Fibroblast of lung (primary cell): ENCODE measurements around the gene PSG5. TPM values are rescaled to one million over a fixed set of nuclear protein-coding genes. Genes with fewer than 3 reads are reported as not detected.
"Not testable (repeated sequence)": the region's sequence is repeated elsewhere in the genome, so short reads cannot be mapped to it uniquely, and the experiment has no call there.

Source experiments
- DNase-seq, 2 donors: peaks; one replicate each; pipeline versions ENCODE4 v3.0.0 to v3.0.0-alpha.2; 2010; ENCODE audit warnings: low read depth in 2 of 2
- H2AFZ ChIP-seq: 2 replicates; pipeline ENCODE4 v1.5.1; 2012; ENCODE audit warnings: low read length, control low read depth, inconsistent platforms
- H3K27ac ChIP-seq: 2 replicates; pipeline ENCODE4 v1.5.1; 2011; ENCODE audit warnings: low read length, control low read depth; ENCODE audit not compliant: insufficient read depth
- H3K27me3 ChIP-seq: 2 replicates; pipeline ENCODE4 v1.5.1; 2011; ENCODE audit warnings: mild to moderate bottlenecking, low read length; ENCODE audit not compliant: control insufficient read depth, insufficient read depth
- H3K36me3 ChIP-seq: 2 replicates; pipeline ENCODE4 v1.5.1; 2011; ENCODE audit warnings: low read length; ENCODE audit not compliant: control insufficient read depth, insufficient read depth
- H3K4me1 ChIP-seq: 2 replicates; pipeline ENCODE4 v1.5.1; 2011; ENCODE audit warnings: low read length; ENCODE audit not compliant: control insufficient read depth, insufficient read depth; ENCODE audit errors: extremely low read depth
- H3K4me2 ChIP-seq: 2 replicates; pipeline ENCODE4 v1.5.1; 2011; ENCODE audit warnings: low read length, control low read depth; ENCODE audit not compliant: insufficient read depth; ENCODE audit errors: extremely low read depth
- H3K4me3 ChIP-seq, 4 experiments: fragments of 200-600 bp in 1 of 4; sonication (generic) in 1 of 4; replicated peaks in 1 of 4; 2 replicates each; pipeline ENCODE4 v1.5.1; 2011 to 2016; ENCODE audit warnings: low read length in 4 of 4, low read depth in 3 of 4, mild to moderate bottlenecking in 3 of 4, control low read depth in 2 of 4, inconsistent platforms in 1 of 4, mixed read lengths in 1 of 4; ENCODE audit not compliant: insufficient read depth in 1 of 4; ENCODE audit errors: control extremely low read depth in 1 of 4
- H3K79me2 ChIP-seq: 2 replicates; pipeline ENCODE4 v1.5.1; 2012; ENCODE audit warnings: mild to moderate bottlenecking, low read length, inconsistent platforms; ENCODE audit not compliant: control insufficient read depth, insufficient read depth
- H3K9ac ChIP-seq: 2 replicates; pipeline ENCODE4 v1.5.1; 2011; ENCODE audit warnings: mild to moderate bottlenecking, low read length, control low read depth; ENCODE audit not compliant: insufficient read depth
- H3K9me3 ChIP-seq: 2 replicates; pipeline ENCODE4 v1.5.1; 2012; ENCODE audit warnings: low read depth, low read length; ENCODE audit not compliant: control insufficient read depth, insufficient read depth
- H4K20me1 ChIP-seq: 2 replicates; pipeline ENCODE4 v1.5.1; 2011; ENCODE audit warnings: low read length; ENCODE audit not compliant: control insufficient read depth, insufficient read depth; ENCODE audit errors: extremely low read depth
- CTCF ChIP-seq, 2 donors: IDR thresholded peaks in 1 of 2; conservative IDR thresholded peaks in 1 of 2; 1 replicate in 1 of 2; 2 replicates in 1 of 2; pipeline ENCODE4 v1.5.1; 2011 to 2012; ENCODE audit warnings: low read length in 2 of 2, control low read depth in 1 of 2, inconsistent platforms in 1 of 2, low read depth in 1 of 2, mild to moderate bottlenecking in 1 of 2
- EZH2 ChIP-seq: IDR thresholded peaks from 2 replicates; pipeline ENCODE4 v1.5.1; 2012; ENCODE audit warnings: low read length, control low read depth, mild to moderate bottlenecking; ENCODE audit errors: missing control alignments
- polyA plus RNA-seq, 2 donors: library from polyadenylated mRNA; depleted of rRNA in 1 of 2; stranded (reverse) in 1 of 2; unstranded in 1 of 2; fragments of >200 nt; gene quantifications; 2 replicates each; pipeline ENCODE4 v1.2.1, GENCODE V29; 2011 to 2012; ENCODE audit warnings: missing spikeins in 1 of 2
- total RNA-seq: library from RNA; depleted of rRNA; stranded (reverse); fragments of >200 nt; gene quantifications from 2 replicates; pipeline ENCODE4 v1.2.1, GENCODE V29; 2014

Gene PSG5
- total and polyA plus RNA-seq, 2 donors (not counting 1 experiment from before 2014, with no cell fraction given), result 14.2 to 229 TPM

- Histone ChIP-seq H3K9me3 (no peaks in the 10 kb centered on the region), H3K4me1 (peaks cover 9% of the 10 kb centered on the region), H3K9ac (no peak overlapping the region), H3K4me3 (no peak overlapping the region), H3K4me2 (no peak overlapping the region), H3K79me2 (no peaks in the 10 kb centered on the region), H3K27ac (peak overlapping the region; percentile 54), H4K20me1 (no peaks in the 10 kb centered on the region), H3K27me3 (no peaks in the 10 kb centered on the region), H3K36me3 (no peaks in the 10 kb centered on the region), H2AFZ (no peak overlapping the region)
- TF ChIP-seq EZH2 (no peak), CTCF (conservative IDR thresholded peaks at IDR 0.05 in 1 of 2, IDR thresholded peaks at IDR 0.05 in 1 of 2; ENCODE audit: low read depth in 1 of 2, low read length in 2 of 2) (no peak)
- no peak for DNase-seq
Measured at GRCh38 chr19:43126720-43127119, 59.6 kb downstream of the PSG5 start.

GRCh38 chr19:43124360-43124759 is 62.0 kb downstream of the PSG5 start:
- H2AFZ ChIP-seq, result no peak overlapping the region
- H3K27me3 ChIP-seq, result no peaks in the 10 kb centered on the region
- no peaks in the 10 kb centered on the region for H3K79me2 ChIP-seq
- H3K4me1 ChIP-seq, result peaks cover 12% of the 10 kb centered on the region
- no peak overlapping the region for H3K9ac ChIP-seq
- no peaks in the 10 kb centered on the region for H3K36me3 ChIP-seq
- H3K27ac ChIP-seq, result no peak overlapping the region
- H3K4me3 ChIP-seq, result no peak overlapping the region
- H3K4me2 ChIP-seq, result no peak overlapping the region
- no peaks in the 10 kb centered on the region for H3K9me3 ChIP-seq
- no peak for TF ChIP-seq EZH2
- TF ChIP-seq CTCF (conservative IDR thresholded peaks at IDR 0.05 in 1 of 2, IDR thresholded peaks at IDR 0.05 in 1 of 2; ENCODE audit: low read depth in 1 of 2, low read length in 2 of 2), result no peak
- H4K20me1 ChIP-seq, result no peaks in the 10 kb centered on the region
- DNase-seq, result no peak

- not testable (repeated sequence) for H3K4me3 ChIP-seq, H3K27me3 ChIP-seq, H3K79me2 ChIP-seq, H3K36me3 ChIP-seq, H2AFZ ChIP-seq, H3K4me1 ChIP-seq, H3K9me3 ChIP-seq, H4K20me1 ChIP-seq, H3K9ac ChIP-seq
- peak overlapping the region; percentile 51 for H3K27ac ChIP-seq
- peak overlapping the region; percentile 25 for H3K4me2 ChIP-seq
- peak; percentile 13 to 92 for DNase-seq
Measured at GRCh38 chr19:43120433-43121026, 65.8 kb downstream of the PSG5 start.

- not testable (repeated sequence) for H3K79me2 ChIP-seq, H4K20me1 ChIP-seq, H3K4me2 ChIP-seq, H3K9me3 ChIP-seq, H3K4me3 ChIP-seq, H3K4me1 ChIP-seq, H3K36me3 ChIP-seq, H2AFZ ChIP-seq, H3K27me3 ChIP-seq, H3K9ac ChIP-seq
- peak in 1 of 2 donors; percentile 5 for DNase-seq
- peak overlapping the region; percentile 43 for H3K27ac ChIP-seq
Measured at GRCh38 chr19:43119526-43119925, 66.8 kb downstream of the PSG5 start.
